ENCODE data around the gene BRD1. TPM values are rescaled to one million over a fixed set of nuclear protein-coding genes. Genes with fewer than 3 reads are reported as not detected.
"Not testable (repeated sequence)": the region's sequence is repeated elsewhere in the genome, so short reads cannot be mapped to it uniquely, and the experiment has no call there.

Gene BRD1
- total RNA-seq, 4 donors from 2014 or later, result 17.9 to 47.4 (median 37.9) TPM

GRCh38 chr22:49764127-49764581 lies 63.5 kb downstream of the BRD1 start:
- H3K9me3 ChIP-seq, result peaks cover 0 to 6% of the 10 kb centered on the region in 2 donors
- H3K27ac ChIP-seq, result no peak overlapping the region
- TF ChIP-seq POLR2A (IDR thresholded peaks at IDR 0.05), result no peak
- TF ChIP-seq, protein P1, sequence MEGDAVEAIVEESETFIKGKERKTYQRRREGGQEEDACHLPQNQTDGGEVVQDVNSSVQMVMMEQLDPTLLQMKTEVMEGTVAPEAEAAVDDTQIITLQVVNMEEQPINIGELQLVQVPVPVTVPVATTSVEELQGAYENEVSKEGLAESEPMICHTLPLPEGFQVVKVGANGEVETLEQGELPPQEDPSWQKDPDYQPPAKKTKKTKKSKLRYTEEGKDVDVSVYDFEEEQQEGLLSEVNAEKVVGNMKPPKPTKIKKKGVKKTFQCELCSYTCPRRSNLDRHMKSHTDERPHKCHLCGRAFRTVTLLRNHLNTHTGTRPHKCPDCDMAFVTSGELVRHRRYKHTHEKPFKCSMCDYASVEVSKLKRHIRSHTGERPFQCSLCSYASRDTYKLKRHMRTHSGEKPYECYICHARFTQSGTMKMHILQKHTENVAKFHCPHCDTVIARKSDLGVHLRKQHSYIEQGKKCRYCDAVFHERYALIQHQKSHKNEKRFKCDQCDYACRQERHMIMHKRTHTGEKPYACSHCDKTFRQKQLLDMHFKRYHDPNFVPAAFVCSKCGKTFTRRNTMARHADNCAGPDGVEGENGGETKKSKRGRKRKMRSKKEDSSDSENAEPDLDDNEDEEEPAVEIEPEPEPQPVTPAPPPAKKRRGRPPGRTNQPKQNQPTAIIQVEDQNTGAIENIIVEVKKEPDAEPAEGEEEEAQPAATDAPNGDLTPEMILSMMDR (IDR thresholded peaks at IDR 0.05), result no peak
- no peaks in the 10 kb centered on the region for H3K4me1 ChIP-seq
- H3K4me3 ChIP-seq, result no peak overlapping the region
- intact Hi-C loops (cut with DNase I; ENCODE audit: low total_unique reads), result no loop called here
- H3K36me3 ChIP-seq, result no peaks in the 10 kb centered on the region
- H3K27me3 ChIP-seq, result no peaks in the 10 kb centered on the region
- DNase-seq, result no peak

GRCh38 chr22:49763696-49764095 lies 64.0 kb downstream of the BRD1 start:
- intact Hi-C loops (cut with DNase I; ENCODE audit: low total_unique reads), result no loop called here
- no peaks in the 10 kb centered on the region for H3K4me1 ChIP-seq
- H3K27ac ChIP-seq, result no peak overlapping the region
- H3K36me3 ChIP-seq, result no peaks in the 10 kb centered on the region
- DNase-seq, result no peak
- H3K4me3 ChIP-seq, result no peak overlapping the region
- H3K9me3 ChIP-seq, result peaks cover 0 to 6% of the 10 kb centered on the region in 2 donors
- no peak for TF ChIP-seq POLR2A (IDR thresholded peaks at IDR 0.05)
- TF ChIP-seq, protein P1 (IDR thresholded peaks at IDR 0.05), result no peak
- H3K27me3 ChIP-seq, result no peaks in the 10 kb centered on the region

- H3K36me3 ChIP-seq, result no peaks in the 10 kb centered on the region
- no peak overlapping the region for H3K4me3 ChIP-seq
- TF ChIP-seq, protein P1 (IDR thresholded peaks at IDR 0.05), result no peak
- TF ChIP-seq POLR2A (IDR thresholded peaks at IDR 0.05), result no peak
- intact Hi-C loops (cut with DNase I; ENCODE audit: low total_unique reads), result no loop called here
- H3K27ac ChIP-seq, result no peak overlapping the region
- H3K4me1 ChIP-seq, result no peaks in the 10 kb centered on the region
- H3K9me3 ChIP-seq, result peaks cover 0 to 6% of the 10 kb centered on the region in 2 donors
- no peaks in the 10 kb centered on the region for H3K27me3 ChIP-seq
- DNase-seq, result no peak
Observed at GRCh38 chr22:49763138-49763537, 64.5 kb downstream of the BRD1 start.

- H3K27me3 ChIP-seq; H3K4me3 ChIP-seq; H3K9me3 ChIP-seq; DNase-seq; H3K36me3 ChIP-seq; intact Hi-C loops (cut with DNase I; ENCODE audit: low total_unique reads); H3K4me1 ChIP-seq; H3K27ac ChIP-seq: not testable (repeated sequence)
Observed at GRCh38 chr22:49762571-49762970, 65.1 kb downstream of the BRD1 start.

GRCh38 chr22:49761836-49762235 lies 65.8 kb downstream of the BRD1 start:
- no peak for DNase-seq
- intact Hi-C loops (cut with DNase I; ENCODE audit: low total_unique reads), result no loop called here
- H3K4me1 ChIP-seq, result no peaks in the 10 kb centered on the region
- no peak for TF ChIP-seq POLR2A (IDR thresholded peaks at IDR 0.05)
- TF ChIP-seq, protein P1 (IDR thresholded peaks at IDR 0.05), result no peak
- H3K27me3 ChIP-seq, result no peaks in the 10 kb centered on the region
- no peak overlapping the region for H3K4me3 ChIP-seq
- peaks cover 0 to 3% of the 10 kb centered on the region in 2 donors for H3K9me3 ChIP-seq
- no peaks in the 10 kb centered on the region for H3K36me3 ChIP-seq
- H3K27ac ChIP-seq, result no peak overlapping the region

Data from uterus (tissue), 4 donors.